Ovary (tissue), 3 donors: Measurements from ENCODE around the gene GSKIP.

Experiments
- POLR2A ChIP-seq: fragments of 450-650 bp; IDR thresholded peaks from one replicate; pipeline ENCODE4 v1.6.1; 2017; ENCODE audit warnings: antibody characterized with exemption, mild to moderate bottlenecking, moderate library complexity
- TF ChIP-seq, protein P1 (sequence below), 3 donors: fragments of 450-650 bp in 2 of 3; fragments of 200-600 bp in 1 of 3; IDR thresholded peaks; one replicate each; pipeline versions ENCODE4 v1.5.1 to v1.8.0; 2016 to 2022; ENCODE audit warnings: antibody characterized with exemption in 3 of 3, mild to moderate bottlenecking in 1 of 3
- donor health status: DM: no; HTN: no; CAD: no.

- TF ChIP-seq POLR2A = no peak
- TF ChIP-seq, protein P1, sequence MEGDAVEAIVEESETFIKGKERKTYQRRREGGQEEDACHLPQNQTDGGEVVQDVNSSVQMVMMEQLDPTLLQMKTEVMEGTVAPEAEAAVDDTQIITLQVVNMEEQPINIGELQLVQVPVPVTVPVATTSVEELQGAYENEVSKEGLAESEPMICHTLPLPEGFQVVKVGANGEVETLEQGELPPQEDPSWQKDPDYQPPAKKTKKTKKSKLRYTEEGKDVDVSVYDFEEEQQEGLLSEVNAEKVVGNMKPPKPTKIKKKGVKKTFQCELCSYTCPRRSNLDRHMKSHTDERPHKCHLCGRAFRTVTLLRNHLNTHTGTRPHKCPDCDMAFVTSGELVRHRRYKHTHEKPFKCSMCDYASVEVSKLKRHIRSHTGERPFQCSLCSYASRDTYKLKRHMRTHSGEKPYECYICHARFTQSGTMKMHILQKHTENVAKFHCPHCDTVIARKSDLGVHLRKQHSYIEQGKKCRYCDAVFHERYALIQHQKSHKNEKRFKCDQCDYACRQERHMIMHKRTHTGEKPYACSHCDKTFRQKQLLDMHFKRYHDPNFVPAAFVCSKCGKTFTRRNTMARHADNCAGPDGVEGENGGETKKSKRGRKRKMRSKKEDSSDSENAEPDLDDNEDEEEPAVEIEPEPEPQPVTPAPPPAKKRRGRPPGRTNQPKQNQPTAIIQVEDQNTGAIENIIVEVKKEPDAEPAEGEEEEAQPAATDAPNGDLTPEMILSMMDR (IDR thresholded peaks at IDR 0.05) = no peak
These were observed 47.2 kb upstream of the GSKIP start for GRCh38 chr14:96316087-96316486.
